Ovary (tissue), 9 donors: ENCODE data around the gene CREB1. TPM values are rescaled to one million over a fixed set of nuclear protein-coding genes. Genes with fewer than 3 reads are reported as not detected.

Experiments used
- DNase-seq, 5 donors: peaks; one replicate each; pipeline ENCODE4 v3.0.0-alpha.2; 2019 to 2020
- H3K27ac ChIP-seq, 2 donors: fragments of 200-600 bp; one replicate each; pipeline versions ENCODE4 v1.5.1 to v1.8.0; 2019 to 2022
- H3K27me3 ChIP-seq: fragments of 200-600 bp; one replicate; pipeline ENCODE4 v1.8.0; 2022
- H3K36me3 ChIP-seq: fragments of 200-600 bp; sonication (generic); one replicate; pipeline ENCODE4 v1.5.1; 2019
- H3K4me1 ChIP-seq: one replicate; pipeline ENCODE4 v1.8.1; 2013; ENCODE audit warnings: mild to moderate bottlenecking, moderate library complexity; ENCODE audit not compliant: insufficient read depth
- H3K4me3 ChIP-seq: fragments of 200-600 bp; sonication (generic); one replicate; pipeline ENCODE4 v1.5.1; 2017
- H3K9me3 ChIP-seq, 2 donors: fragments of 200-600 bp in 1 of 2; sonication (generic) in 1 of 2; one replicate each; pipeline versions ENCODE4 v1.5.1 to v1.8.1; 2013 to 2019; ENCODE audit warnings: mild to moderate bottlenecking in 1 of 2, moderate library complexity in 1 of 2
- CTCF ChIP-seq, 3 donors: fragments of 450-650 bp in 2 of 3; fragments of 200-600 bp in 1 of 3; IDR thresholded peaks; one replicate each; pipeline versions ENCODE4 v1.5.1 to v1.8.0; 2016 to 2022; ENCODE audit warnings: antibody characterized with exemption in 3 of 3, mild to moderate bottlenecking in 1 of 3
- EP300 ChIP-seq: sonication (generic); formaldehyde crosslinking; IDR thresholded peaks from one replicate; pipeline ENCODE4 v1.6.1; 2017; ENCODE audit warnings: antibody characterized with exemption
- POLR2A ChIP-seq: fragments of 450-650 bp; IDR thresholded peaks from one replicate; pipeline ENCODE4 v1.6.1; 2017; ENCODE audit warnings: antibody characterized with exemption, mild to moderate bottlenecking, moderate library complexity
- WGBS, 3 donors: extraction: QIAGEN DNeasy Blood & Tissue Kit in 1 of 3; methylation state at CpG; one replicate each; pipeline versions ENCODE4 v1.1.5 to v1.1.7; 2013 to 2017; 5-methylcytosine and 5-hydroxymethylcytosine counted together
- intact Hi-C, 4 donors: fragments of 100-400 bp; cut with DNase I; formaldehyde crosslinking; loops; one replicate each; pipeline versions ENCODE4 v1.11.0 to v1.15.1; 2022 to 2023
- polyA plus RNA-seq, 2 donors: library from polyadenylated mRNA; stranded (reverse); fragments of 200-250 nt in 1 of 2; fragments of 350-450 nt in 1 of 2; fragmentation: Illumina TruSeq in 1 of 2; extraction: RNeasy Lipid Tissue Mini Kit (QIAGEN cat#74804) in 1 of 2; gene quantifications; one replicate each; pipeline ENCODE4 v1.2.3, GENCODE V29; 2013 to 2014
- total RNA-seq, 7 donors: library from RNA; depleted of rRNA in 2 of 7; stranded (reverse); fragments of >200 nt in 2 of 7; fragmentation: NEBNext Ultra II Directional in 3 of 7; extraction: Animal tissue kit (Norgen Biotek cat#: 25700) in 3 of 7; gene quantifications; one replicate each; pipeline versions ENCODE4 v1.1.0 to v1.2.4, GENCODE V29; 2016 to 2023
- donor health status: DM: no; HTN: no; CAD: no; lungs with moderate emphysema.
- donor health status: DM: no; HTN: no; CAD: no.
- donor health status: Bipolar disorder and iron deficiency.
- donor health status: DM: yes; HTN: yes; CAD: no.
- donor health status: DM: no; HTN: no; CAD: no.
- donor health status: DM: yes; HTN: yes; CAD: no.

The CREB1 gene
- total and polyA plus RNA-seq, 9 donors = 10.8 to 79.6 (median 60.2) TPM

DNA sequence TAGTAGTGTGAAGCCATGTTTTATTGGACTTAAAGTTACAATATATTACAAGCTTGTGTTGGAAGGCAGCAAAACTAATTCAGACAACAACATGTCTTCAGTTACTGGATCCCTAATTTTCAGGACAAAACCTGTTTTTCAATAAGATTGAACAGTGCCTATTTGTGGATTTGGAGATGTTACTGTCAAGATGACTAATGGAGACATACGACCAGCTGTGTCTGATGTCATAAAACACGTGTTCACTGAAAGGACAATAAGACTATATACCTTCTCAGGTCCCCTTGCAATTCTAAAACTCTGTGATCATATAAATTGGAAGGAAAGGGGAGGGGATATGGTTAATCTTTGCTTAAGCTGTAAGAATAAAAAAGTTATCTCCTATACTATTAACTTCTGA, 73.7 kb downstream of the CREB1 start:
- Histone ChIP-seq H3K27ac (no peak overlapping the region), H3K36me3 (no peaks in the 10 kb centered on the region), H3K27me3 (no peaks in the 10 kb centered on the region), H3K4me3 (no peak overlapping the region), H3K9me3 (no peaks in the 10 kb centered on the region), H3K4me1 (no peaks in the 10 kb centered on the region)
- DNase-seq = no peak
- TF ChIP-seq CTCF (IDR thresholded peaks at IDR 0.05) (no peak), EP300 (no peak), POLR2A (no peak)
- 65 to 71% (median 66%) methylated on average over 2 of the region's 2 CpGs for WGBS, 3 donors
- intact Hi-C loops = no loop called here

DNA sequence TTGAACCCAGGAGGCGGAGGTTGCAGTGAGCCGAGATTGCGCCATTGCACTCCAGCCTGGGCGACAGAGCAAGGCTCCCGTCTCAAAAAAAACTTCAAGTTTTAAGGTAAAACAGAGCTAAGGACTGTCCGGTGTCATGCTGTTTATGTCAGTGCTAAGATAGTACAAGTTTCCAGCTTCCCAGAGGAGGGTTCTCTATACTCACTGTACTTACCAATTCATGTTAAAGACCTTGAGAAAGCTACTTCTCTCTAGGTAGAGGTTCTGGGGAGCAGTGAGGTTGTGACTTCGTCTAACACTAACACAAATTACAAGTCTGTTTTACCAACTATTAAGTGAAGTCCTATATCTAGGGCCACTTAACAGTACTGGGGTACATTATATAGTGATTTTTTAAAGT, 76.6 kb downstream of the CREB1 start:
- no peak for DNase-seq
- no peak overlapping the region for H3K27ac ChIP-seq
- TF ChIP-seq POLR2A (no peak), CTCF (IDR thresholded peaks at IDR 0.05) (no peak), EP300 (no peak)
- intact Hi-C loops = no loop called here
- H3K4me1 ChIP-seq = no peaks in the 10 kb centered on the region
- no peaks in the 10 kb centered on the region for H3K27me3 ChIP-seq
- WGBS, 3 donors = 95 to 97% (median 96%) methylated on average over 7 of the region's 7 CpGs
- no peaks in the 10 kb centered on the region for H3K36me3 ChIP-seq
- no peaks in the 10 kb centered on the region for H3K9me3 ChIP-seq
- H3K4me3 ChIP-seq = no peak overlapping the region

DNA sequence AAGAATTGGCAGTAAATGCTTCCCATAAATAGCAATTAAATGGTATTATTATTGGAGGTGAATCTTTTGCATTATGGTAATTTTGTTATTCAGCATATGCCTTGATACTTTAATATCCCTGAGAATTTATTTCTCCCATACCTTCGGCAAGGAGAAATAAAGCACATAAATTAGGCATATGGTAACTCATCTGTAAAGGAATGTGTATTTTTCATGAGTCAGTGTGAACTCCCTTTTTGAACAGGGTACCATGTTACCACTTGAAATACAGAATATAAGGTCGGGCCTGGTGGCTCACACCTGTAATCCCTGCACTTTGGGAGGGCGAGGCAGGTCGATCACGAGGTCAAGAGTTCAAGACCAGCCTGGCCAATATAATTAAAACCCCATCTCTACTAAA, 77.1 kb downstream of the CREB1 start:
- WGBS, 3 donors = 95 to 96% (median 95%) methylated on average over 5 of the region's 5 CpGs
- no peak overlapping the region for H3K27ac ChIP-seq
- H3K4me3 ChIP-seq = no peak overlapping the region
- H3K9me3 ChIP-seq = no peaks in the 10 kb centered on the region
- no peaks in the 10 kb centered on the region for H3K4me1 ChIP-seq
- no peaks in the 10 kb centered on the region for H3K27me3 ChIP-seq
- H3K36me3 ChIP-seq = no peaks in the 10 kb centered on the region
- no peak for DNase-seq
- no peak for TF ChIP-seq POLR2A
- intact Hi-C loops = no loop called here

DNA sequence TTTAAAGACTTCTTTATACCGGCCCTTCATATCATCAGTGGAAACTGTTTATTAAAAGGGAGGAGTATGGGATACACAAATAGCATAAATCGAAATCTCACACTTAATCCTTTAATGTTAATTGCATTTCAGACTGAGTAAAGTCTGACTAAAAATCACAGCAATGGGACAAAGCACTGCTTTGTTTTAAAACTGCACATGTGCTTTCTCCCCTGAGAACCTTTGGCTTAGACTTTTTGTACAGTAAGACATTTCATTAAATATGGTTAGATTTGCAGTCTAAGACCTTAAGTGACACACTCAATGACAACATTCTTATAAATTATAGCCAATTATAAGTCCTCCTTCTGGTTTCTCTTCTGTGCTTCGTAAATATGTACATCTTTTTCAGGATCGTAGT, 83.0 kb downstream of the CREB1 start:
- no peaks in the 10 kb centered on the region for H3K27me3 ChIP-seq
- no peaks in the 10 kb centered on the region for H3K36me3 ChIP-seq
- DNase-seq = no peak
- TF ChIP-seq POLR2A (no peak), EP300 (no peak), CTCF (IDR thresholded peaks at IDR 0.05) (no peak)
- intact Hi-C loops = no loop called here
- no peak overlapping the region for H3K4me3 ChIP-seq
- no peaks in the 10 kb centered on the region for H3K9me3 ChIP-seq
- H3K4me1 ChIP-seq = peaks cover 6% of the 10 kb centered on the region
- 83 to 88% (median 85%) methylated on average over 4 of the region's 4 CpGs for WGBS, 3 donors
- no peak overlapping the region for H3K27ac ChIP-seq

- no peaks in the 10 kb centered on the region for H3K9me3 ChIP-seq
These were observed 85.1 kb downstream of the CREB1 start for GRCh38 chr2:207614824-207615223.

More at GRCh38 chr2:207614824-207615223, 85.1 kb downstream of the CREB1 start:
- DNase-seq = no peak
- no peaks in the 10 kb centered on the region for H3K27me3 ChIP-seq
- no peak overlapping the region for H3K27ac ChIP-seq
- no peaks in the 10 kb centered on the region for H3K36me3 ChIP-seq
- TF ChIP-seq CTCF (IDR thresholded peaks at IDR 0.05) (no peak), POLR2A (no peak), EP300 (no peak)
- 91 to 96% (median 96%) methylated on average over 2 of the region's 2 CpGs for WGBS, 3 donors
- peaks cover 6% of the 10 kb centered on the region for H3K4me1 ChIP-seq
- H3K4me3 ChIP-seq = no peak overlapping the region
- intact Hi-C loops = no loop called here
